Esophagus muscularis mucosa (tissue), 4 donors: ENCODE results near the gene PRDM2. TPM values are rescaled to one million over a fixed set of nuclear protein-coding genes. Genes with fewer than 3 reads are reported as not detected.

ENCODE experiments used
- DNase-seq: peaks from one replicate; pipeline ENCODE4 v3.0.0-alpha.2; 2017; ENCODE audit errors: extremely low spot score
- H3K27ac ChIP-seq, 4 donors: fragments of 200-600 bp; sonication (generic); replicated peaks in 1 of 4; 1 replicate in 3 of 4; 2 replicates in 1 of 4; pipeline ENCODE4 v1.5.1; 2016 to 2019; ENCODE audit warnings: mild to moderate bottlenecking in 1 of 4
- H3K27me3 ChIP-seq, 4 donors: fragments of 200-600 bp; sonication (generic); one replicate each; pipeline versions ENCODE4 v1.5.1 to v1.6.0; 2016 to 2019
- H3K36me3 ChIP-seq, 4 donors: fragments of 200-600 bp; sonication (generic); one replicate each; pipeline ENCODE4 v1.5.1; 2016 to 2019
- H3K4me1 ChIP-seq, 4 donors: fragments of 200-600 bp; sonication (generic); one replicate each; pipeline ENCODE4 v1.5.1; 2016 to 2019
- H3K4me3 ChIP-seq, 4 donors: fragments of 200-600 bp; sonication (generic); 1 replicate in 2 of 4; 2 replicates in 2 of 4; pipeline ENCODE4 v1.5.1; 2016 to 2019; ENCODE audit warnings: mild to moderate bottlenecking in 4 of 4, moderate library complexity in 1 of 4
- H3K9me3 ChIP-seq, 4 donors: fragments of 200-600 bp; sonication (generic); 1 replicate in 3 of 4; 2 replicates in 1 of 4; pipeline ENCODE4 v1.5.1; 2016 to 2019
- CTCF ChIP-seq, 3 experiments: fragments of 200-600 bp in 2 of 3; fragments of 450-650 bp in 1 of 3; sonication (generic) in 2 of 3; IDR thresholded peaks; one replicate each; pipeline ENCODE4 v1.5.1; 2017 to 2019; ENCODE audit warnings: antibody characterized with exemption in 3 of 3, mild to moderate bottlenecking in 2 of 3, moderate library complexity in 1 of 3
- EP300 ChIP-seq: sonication (generic); formaldehyde crosslinking; IDR thresholded peaks from one replicate; pipeline ENCODE4 v1.6.1; 2017; ENCODE audit warnings: antibody characterized with exemption
- POLR2A ChIP-seq: fragments of 450-650 bp; IDR thresholded peaks from one replicate; pipeline ENCODE4 v1.6.1; 2017; ENCODE audit warnings: antibody characterized with exemption, moderate library complexity, mild to moderate bottlenecking, low read depth
- POLR2AphosphoS5 ChIP-seq, 2 donors: sonication (generic); formaldehyde crosslinking; IDR thresholded peaks; one replicate each; pipeline ENCODE4 v1.6.1; 2017; ENCODE audit warnings: antibody characterized with exemption in 2 of 2
- whole genome bisulfite sequencing: methylation state at CpG from one replicate; pipeline ENCODE4 v1.1.5; 2018; 5-methylcytosine and 5-hydroxymethylcytosine counted together
- intact Hi-C: fragments of 100-400 bp; cut with DNase I; formaldehyde crosslinking; loops from one replicate; pipeline ENCODE4 v1.15.1; 2023
- total RNA-seq, 4 donors: library from RNA; depleted of rRNA; stranded (reverse); fragments of >200 nt; gene quantifications; one replicate each; pipeline versions ENCODE4 v1.1.0 to v1.2.1, GENCODE V29; 2016

The PRDM2 gene
- total RNA-seq, 4 donors from 2014 or later, result 32.5 to 54.6 (median 44.2) TPM

- WGBS, result 98% methylated on average over 2 of the region's 2 CpGs
- DNase-seq, result peak; percentile 5
- Histone ChIP-seq H3K27me3 (no peaks in the 10 kb centered on the region), H3K4me3 (no peak overlapping the region), H3K4me1 (peaks cover 53 to 88% (median 82%) of the 10 kb centered on the region in 4 donors), H3K36me3 (no peaks in the 10 kb centered on the region), H3K9me3 (no peaks in the 10 kb centered on the region), H3K27ac (no peak overlapping the region)
- TF ChIP-seq POLR2A, result no peak
- TF ChIP-seq POLR2AphosphoS5 (IDR thresholded peaks at IDR 0.05), result no peak
- no peak for TF ChIP-seq CTCF (IDR thresholded peaks at IDR 0.05)
- no peak for TF ChIP-seq EP300
- intact Hi-C loops, result no loop called here
These were observed 57.7 kb downstream of the PRDM2 start for GRCh38 chr1:13757693-13758092.

- H3K9me3 ChIP-seq, result no peaks in the 10 kb centered on the region
- H3K27ac ChIP-seq, result no peak overlapping the region
- peaks cover 67 to 87% (median 78%) of the 10 kb centered on the region in 4 donors for H3K4me1 ChIP-seq
- intact Hi-C loops, result no loop called here
- no peaks in the 10 kb centered on the region for H3K36me3 ChIP-seq
- WGBS, result 81% methylated on average over 4 of the region's 4 CpGs
- peak; percentile 5 for DNase-seq
- no peaks in the 10 kb centered on the region for H3K27me3 ChIP-seq
- no peak overlapping the region for H3K4me3 ChIP-seq
- TF ChIP-seq POLR2A (no peak), CTCF (IDR thresholded peaks at IDR 0.05) (no peak), EP300 (no peak), POLR2AphosphoS5 (IDR thresholded peaks at IDR 0.05) (no peak)
These were observed 59.1 kb downstream of the PRDM2 start for GRCh38 chr1:13759072-13759471.

GRCh38 chr1:13760340-13760739 lies 60.4 kb downstream of the PRDM2 start:
- DNase-seq, result peak; percentile 68
- no peak for TF ChIP-seq CTCF (IDR thresholded peaks at IDR 0.05)
- TF ChIP-seq EP300, result no peak
- TF ChIP-seq POLR2AphosphoS5 (IDR thresholded peaks at IDR 0.05), result no peak
- no peak for TF ChIP-seq POLR2A
- H3K36me3 ChIP-seq, result no peaks in the 10 kb centered on the region
- 93% methylated on average over 2 of the region's 2 CpGs for WGBS
- no peaks in the 10 kb centered on the region for H3K27me3 ChIP-seq
- no peak overlapping the region for H3K27ac ChIP-seq
- peaks cover 71 to 88% (median 78%) of the 10 kb centered on the region in 4 donors for H3K4me1 ChIP-seq
- intact Hi-C loops, result no loop called here
- H3K9me3 ChIP-seq, result no peaks in the 10 kb centered on the region
- H3K4me3 ChIP-seq, result no peak overlapping the region

- WGBS, result 80% methylated on average over 5 of the region's 5 CpGs
These were observed 60.9 kb downstream of the PRDM2 start for GRCh38 chr1:13760921-13761320.

More at GRCh38 chr1:13760921-13761320, 60.9 kb downstream of the PRDM2 start:
- H3K27me3 ChIP-seq, result no peaks in the 10 kb centered on the region
- no peaks in the 10 kb centered on the region for H3K9me3 ChIP-seq
- peaks cover 71 to 93% (median 79%) of the 10 kb centered on the region in 4 donors for H3K4me1 ChIP-seq
- TF ChIP-seq CTCF (IDR thresholded peaks at IDR 0.05) (no peak), POLR2A (no peak), EP300 (no peak), POLR2AphosphoS5 (IDR thresholded peaks at IDR 0.05) (no peak)
- H3K27ac ChIP-seq, result no peak overlapping the region
- peak; percentile 3 for DNase-seq
- H3K36me3 ChIP-seq, result no peaks in the 10 kb centered on the region
- intact Hi-C loops, result no loop called here
- no peak overlapping the region for H3K4me3 ChIP-seq
